ENCODE results near the gene ZNF283. TPM values are rescaled to one million over a fixed set of nuclear protein-coding genes. Genes with fewer than 3 reads are reported as not detected.

The ZNF283 gene
- total RNA-seq, 1 donor from 2014 or later, result 18.2 TPM

- peaks cover 44% of the 10 kb centered on the region for H3K4me1 Mint-ChIP-seq (ENCODE audit: unreplicated experiment)
- no peaks in the 10 kb centered on the region for H3K36me3 Mint-ChIP-seq
- DNase-seq (ENCODE audit: extremely low spot score, unreplicated experiment), result no peak
- no peak for TF ChIP-seq CTCF (conservative IDR thresholded peaks at IDR 0.05)
- peak overlapping the region; percentile 66 for H3K27ac Mint-ChIP-seq
- no peak overlapping the region for H3K4me3 Mint-ChIP-seq
- no peaks in the 10 kb centered on the region for H3K9me3 Mint-ChIP-seq
- H3K27me3 Mint-ChIP-seq, result peaks cover 5% of the 10 kb centered on the region
These were observed 45.4 kb upstream of the ZNF283 start for GRCh38 chr19:43781630-43782310.

DNA sequence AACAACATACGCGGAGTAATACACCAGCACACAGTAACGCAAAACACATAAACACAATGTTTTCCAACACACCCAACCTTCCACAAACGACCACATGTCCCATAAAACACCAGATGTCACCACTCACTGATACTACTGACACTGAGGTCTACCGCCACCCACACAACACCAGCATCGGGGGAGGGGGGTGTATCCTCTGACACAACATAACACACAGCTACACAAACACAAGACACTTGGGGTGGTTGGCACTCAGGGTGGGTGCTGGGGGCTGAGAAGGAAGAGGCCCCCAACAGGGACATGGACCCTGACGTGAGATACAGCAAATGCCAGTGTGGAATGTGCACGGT lies 44.8 kb upstream of the ZNF283 start:
- H3K4me3 Mint-ChIP-seq, result no peak overlapping the region
- no peak for TF ChIP-seq CTCF (conservative IDR thresholded peaks at IDR 0.05)

DNA sequence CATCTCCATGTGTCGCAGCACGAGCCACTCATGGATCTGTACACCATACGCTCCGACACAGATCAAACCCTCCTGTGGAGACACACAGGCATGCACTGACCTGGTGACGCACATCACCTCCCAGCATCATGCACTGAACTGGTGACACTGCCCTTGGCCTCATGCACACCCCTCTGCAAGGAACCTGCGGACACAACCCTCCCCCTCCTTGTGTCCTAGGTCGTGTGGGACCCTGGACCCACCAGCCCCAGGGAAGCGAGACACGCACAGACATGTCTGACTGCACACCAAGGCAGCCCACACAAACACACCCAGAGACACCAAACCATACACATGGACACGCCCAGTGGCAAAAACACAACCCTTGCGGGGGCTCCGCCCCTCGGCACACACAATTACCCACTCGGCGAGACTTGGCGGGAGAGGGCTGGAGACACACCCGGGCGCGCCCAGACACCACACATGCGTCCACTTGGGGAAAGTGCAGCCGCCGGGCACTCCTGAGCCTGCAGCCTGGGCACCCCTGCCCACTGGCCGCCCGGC lies 44.4 kb upstream of the ZNF283 start:
- TF ChIP-seq CTCF (conservative IDR thresholded peaks at IDR 0.05), result no peak
- Mint-ChIP-seq H3K36me3 (no peaks in the 10 kb centered on the region), H3K4me3 (no peak overlapping the region), H3K4me1 (ENCODE audit: unreplicated experiment) (peaks cover 36% of the 10 kb centered on the region), H3K27ac (no peak overlapping the region), H3K9me3 (no peaks in the 10 kb centered on the region), H3K27me3 (peaks cover 5% of the 10 kb centered on the region)
- DNase-seq (ENCODE audit: extremely low spot score, unreplicated experiment), result no peak

More for the DNA sequence above, 44.8 kb upstream of the ZNF283 start:
- H3K4me1 Mint-ChIP-seq (ENCODE audit: unreplicated experiment), result peaks cover 39% of the 10 kb centered on the region
- no peak for DNase-seq (ENCODE audit: extremely low spot score, unreplicated experiment)
- no peaks in the 10 kb centered on the region for H3K36me3 Mint-ChIP-seq
- H3K9me3 Mint-ChIP-seq, result no peaks in the 10 kb centered on the region
- H3K27me3 Mint-ChIP-seq, result peaks cover 5% of the 10 kb centered on the region
- H3K27ac Mint-ChIP-seq, result no peak overlapping the region

DNA sequence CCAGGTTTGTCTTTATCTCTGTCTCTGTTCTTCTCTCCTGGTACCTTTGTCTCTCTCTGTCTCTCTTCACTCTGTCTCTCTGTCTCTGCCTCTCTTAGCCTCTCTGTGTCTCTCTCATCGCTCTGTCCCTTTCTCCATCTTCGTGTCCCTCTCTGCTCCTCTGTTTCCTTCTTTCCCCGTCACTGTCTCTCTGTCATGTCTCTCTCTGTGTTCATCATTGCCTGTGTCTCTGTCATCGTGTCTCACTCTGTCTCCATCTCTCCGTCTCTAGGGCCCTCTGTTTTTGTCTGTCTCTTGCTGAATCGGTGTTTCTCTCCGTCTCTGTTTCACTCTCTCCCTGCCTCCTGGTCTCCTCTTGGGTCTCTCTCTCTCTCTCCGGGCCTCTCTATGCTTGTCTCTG lies 43.5 kb upstream of the ZNF283 start:
- Mint-ChIP-seq H3K9me3 (no peaks in the 10 kb centered on the region), H3K27me3 (peaks cover 5% of the 10 kb centered on the region), H3K4me1 (ENCODE audit: unreplicated experiment) (peaks cover 27% of the 10 kb centered on the region), H3K36me3 (no peaks in the 10 kb centered on the region), H3K4me3 (peak overlapping the region; percentile 23), H3K27ac (peak overlapping the region; percentile 82)
- no peak for DNase-seq (ENCODE audit: extremely low spot score, unreplicated experiment)
- no peak for TF ChIP-seq CTCF (conservative IDR thresholded peaks at IDR 0.05)

- no peak for TF ChIP-seq CTCF (conservative IDR thresholded peaks at IDR 0.05)
- Mint-ChIP-seq H3K27me3 (peaks cover 5% of the 10 kb centered on the region), H3K36me3 (no peaks in the 10 kb centered on the region), H3K27ac (peak overlapping the region; percentile 82), H3K4me1 (ENCODE audit: unreplicated experiment) (peaks cover 22% of the 10 kb centered on the region), H3K4me3 (no peak overlapping the region), H3K9me3 (no peaks in the 10 kb centered on the region)
- no peak for DNase-seq (ENCODE audit: extremely low spot score, unreplicated experiment)
These were observed 42.7 kb upstream of the ZNF283 start for GRCh38 chr19:43784241-43784980.
